ENCODE measurements around the gene PDE6C.

- TF ChIP-seq, protein P1, sequence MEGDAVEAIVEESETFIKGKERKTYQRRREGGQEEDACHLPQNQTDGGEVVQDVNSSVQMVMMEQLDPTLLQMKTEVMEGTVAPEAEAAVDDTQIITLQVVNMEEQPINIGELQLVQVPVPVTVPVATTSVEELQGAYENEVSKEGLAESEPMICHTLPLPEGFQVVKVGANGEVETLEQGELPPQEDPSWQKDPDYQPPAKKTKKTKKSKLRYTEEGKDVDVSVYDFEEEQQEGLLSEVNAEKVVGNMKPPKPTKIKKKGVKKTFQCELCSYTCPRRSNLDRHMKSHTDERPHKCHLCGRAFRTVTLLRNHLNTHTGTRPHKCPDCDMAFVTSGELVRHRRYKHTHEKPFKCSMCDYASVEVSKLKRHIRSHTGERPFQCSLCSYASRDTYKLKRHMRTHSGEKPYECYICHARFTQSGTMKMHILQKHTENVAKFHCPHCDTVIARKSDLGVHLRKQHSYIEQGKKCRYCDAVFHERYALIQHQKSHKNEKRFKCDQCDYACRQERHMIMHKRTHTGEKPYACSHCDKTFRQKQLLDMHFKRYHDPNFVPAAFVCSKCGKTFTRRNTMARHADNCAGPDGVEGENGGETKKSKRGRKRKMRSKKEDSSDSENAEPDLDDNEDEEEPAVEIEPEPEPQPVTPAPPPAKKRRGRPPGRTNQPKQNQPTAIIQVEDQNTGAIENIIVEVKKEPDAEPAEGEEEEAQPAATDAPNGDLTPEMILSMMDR (conservative IDR thresholded peaks at IDR 0.05), result no peak
- no peak for TF ChIP-seq ZFX (IDR thresholded peaks at IDR 0.05)
Observed at GRCh38 chr10:93652857-93653256, 40.5 kb downstream of the PDE6C start.

Data from C4-2B (cell line).